OCI-M2 (cell line): Measurements from ENCODE around the gene ZSCAN5A.
"Not testable (repeated sequence)": the region's sequence is repeated elsewhere in the genome, so short reads cannot be mapped to it uniquely, and the experiment has no call there.

Source experiments
- DNase-seq: peaks from one replicate; lab custom pipeline; 2025; ENCODE audit not compliant: unreplicated experiment; lab: John Stamatoyannopoulos, UW

ZSCAN5A gene

GRCh38 chr19:56314381-56315076, at the start of gene ZSCAN5A:
Gene ZSCAN5A (minus strand): TSS chr19:56314839. CDS start chr19:56225046, 89,793 bp downstream.
- peak; percentile 93 for DNase-seq

DNA sequence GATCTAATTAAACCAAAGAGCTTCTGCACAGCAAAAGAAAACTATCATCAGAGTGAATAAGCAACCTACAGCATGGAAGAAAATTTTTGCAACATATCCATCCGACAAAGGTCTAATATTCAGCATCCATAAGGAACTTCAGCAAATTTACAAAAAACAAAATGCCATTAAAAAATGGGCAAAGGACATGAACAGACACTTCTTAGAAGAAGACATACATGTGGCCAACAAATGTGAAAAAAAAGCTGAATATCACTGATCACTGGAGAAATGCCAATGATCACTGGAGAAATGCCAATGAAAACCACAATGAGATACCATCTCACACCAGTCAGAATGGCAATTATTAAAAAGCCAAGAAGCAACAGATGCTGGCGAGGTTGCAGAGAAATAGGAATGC, 46.2 kb upstream of the ZSCAN5A start:
- DNase-seq = no peak

GRCh38 chr19:56356944-56357343, 42.3 kb upstream of the ZSCAN5A start:
- DNase-seq = no peak

DNA sequence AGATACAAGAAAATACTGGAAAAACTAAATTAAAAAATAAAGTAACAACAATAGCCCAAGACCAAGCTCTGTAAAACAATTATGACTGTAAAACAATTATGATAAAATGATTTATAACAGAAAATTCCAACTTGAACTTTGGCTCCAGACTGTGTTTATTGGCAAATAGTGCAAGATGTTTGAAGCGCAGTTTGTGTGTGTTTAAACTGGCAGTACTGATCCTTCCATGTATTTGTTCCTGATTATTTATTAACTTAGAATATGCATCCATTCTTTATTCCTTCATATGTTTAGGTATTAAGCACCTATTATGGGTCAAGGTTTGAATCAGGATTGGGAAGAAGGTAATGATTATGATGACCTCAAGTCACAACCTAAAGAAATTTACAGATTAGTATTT, 40.9 kb upstream of the ZSCAN5A start:
- no peak for DNase-seq

DNA sequence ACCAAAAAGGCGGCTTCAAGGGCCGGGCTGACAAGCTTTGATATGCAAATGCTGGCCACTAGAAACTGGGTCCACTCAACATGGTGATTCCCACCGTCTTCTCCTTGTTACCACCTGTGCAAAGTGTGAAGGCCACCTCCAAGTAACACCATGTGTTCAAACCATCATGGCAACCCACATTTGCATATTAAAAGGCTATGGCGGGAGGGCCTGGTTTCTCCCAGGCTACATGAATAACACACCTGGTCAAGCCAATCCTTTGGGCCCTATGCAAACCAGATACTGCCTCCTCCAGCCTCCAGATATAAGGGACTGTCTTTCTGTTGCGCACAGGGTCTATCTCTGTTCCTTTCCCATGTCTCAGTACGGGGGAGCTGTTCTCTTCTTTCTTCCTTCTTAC, 36.6 kb upstream of the ZSCAN5A start:
- DNase-seq = no peak

DNA sequence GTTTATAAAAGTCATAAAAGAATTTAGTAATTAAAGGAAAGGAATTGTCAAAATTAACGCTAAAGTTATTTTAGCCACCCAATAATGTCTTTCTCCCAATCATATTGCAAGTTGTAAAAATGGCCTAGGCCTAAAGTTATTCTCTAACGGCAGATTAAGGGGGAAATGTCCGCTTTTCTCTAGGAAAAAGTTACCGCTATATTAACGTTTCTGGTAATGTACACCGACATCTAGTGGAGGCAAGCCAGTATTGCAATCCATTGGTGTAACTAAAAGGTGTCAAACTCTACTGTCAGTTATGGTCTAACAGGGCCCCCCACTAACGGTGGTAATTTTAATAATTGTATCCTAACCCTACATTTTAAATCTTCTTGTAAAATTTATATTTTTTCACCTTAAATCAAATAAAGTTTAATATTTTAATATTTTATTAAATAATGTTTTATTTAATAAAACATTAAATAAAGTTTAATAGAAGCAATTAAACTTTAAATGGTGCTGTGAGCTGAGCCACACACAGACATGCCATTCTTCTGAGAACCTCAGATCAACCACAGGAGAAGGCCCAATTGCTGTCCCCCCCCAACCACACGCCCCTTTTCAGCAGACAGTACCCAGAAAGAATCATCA, 35.9 kb upstream of the ZSCAN5A start:
- no peak for DNase-seq

- DNase-seq = no peak
These were observed 33.7 kb upstream of the ZSCAN5A start for GRCh38 chr19:56348289-56348877.

DNA sequence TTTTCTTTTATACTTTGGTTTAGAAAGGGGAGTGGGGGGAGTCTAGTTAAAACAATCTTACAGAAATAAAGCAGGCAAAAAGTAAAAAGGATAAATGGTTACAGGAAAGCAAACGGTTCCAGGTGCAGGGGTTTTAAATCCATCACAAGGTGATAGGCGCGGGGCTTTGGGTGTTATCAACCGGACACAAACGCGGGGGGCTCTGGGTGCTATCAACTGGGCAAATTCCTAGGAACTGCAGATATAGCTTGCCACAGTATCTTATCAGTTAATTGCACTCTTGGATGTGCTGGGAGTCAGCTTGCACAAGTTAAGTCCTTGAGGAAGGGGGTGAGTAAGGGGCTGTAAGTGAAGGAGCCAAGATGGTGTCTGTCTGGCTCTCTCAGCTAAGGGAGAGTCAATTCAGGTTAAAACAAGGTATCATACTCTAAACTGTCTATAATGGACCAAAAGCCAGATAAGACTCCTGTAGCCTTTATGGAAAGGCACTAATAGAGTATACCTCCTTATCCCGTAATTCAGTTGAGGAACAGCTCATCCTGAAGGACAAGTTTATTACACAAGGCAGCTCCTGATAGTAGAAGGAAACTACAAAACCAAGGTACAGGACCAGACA, 32.6 kb upstream of the ZSCAN5A start:
- DNase-seq = no peak

- no peak for DNase-seq
These were observed 27.3 kb upstream of the ZSCAN5A start for GRCh38 chr19:56341948-56342347.

- DNase-seq = not testable (repeated sequence)
These were observed 24.4 kb upstream of the ZSCAN5A start for GRCh38 chr19:56339031-56339430.

GRCh38 chr19:56337077-56337476, 22.4 kb upstream of the ZSCAN5A start:
- not testable (repeated sequence) for DNase-seq

- not testable (repeated sequence) for DNase-seq
These were observed 20.7 kb upstream of the ZSCAN5A start for GRCh38 chr19:56335371-56335770.

DNA sequence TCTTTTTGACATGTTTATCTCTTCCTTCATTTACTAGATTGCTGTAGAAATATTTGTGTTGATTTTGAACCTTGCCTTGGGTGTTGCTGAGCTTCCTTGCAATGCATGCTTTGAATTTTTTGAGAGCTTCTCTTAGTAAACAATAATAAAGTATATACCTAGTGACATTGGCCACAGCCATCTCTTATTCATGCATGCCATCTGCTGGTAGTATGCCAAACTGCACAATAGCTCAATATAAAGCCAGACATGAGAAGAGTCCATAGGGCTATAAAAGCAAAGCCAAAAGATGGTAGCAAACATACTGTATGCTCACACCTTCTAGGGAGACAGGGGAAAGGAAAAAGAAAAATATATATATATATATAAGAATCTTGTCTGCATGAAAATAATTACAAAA, 18.9 kb upstream of the ZSCAN5A start:
- peak; percentile 50 for DNase-seq

DNA sequence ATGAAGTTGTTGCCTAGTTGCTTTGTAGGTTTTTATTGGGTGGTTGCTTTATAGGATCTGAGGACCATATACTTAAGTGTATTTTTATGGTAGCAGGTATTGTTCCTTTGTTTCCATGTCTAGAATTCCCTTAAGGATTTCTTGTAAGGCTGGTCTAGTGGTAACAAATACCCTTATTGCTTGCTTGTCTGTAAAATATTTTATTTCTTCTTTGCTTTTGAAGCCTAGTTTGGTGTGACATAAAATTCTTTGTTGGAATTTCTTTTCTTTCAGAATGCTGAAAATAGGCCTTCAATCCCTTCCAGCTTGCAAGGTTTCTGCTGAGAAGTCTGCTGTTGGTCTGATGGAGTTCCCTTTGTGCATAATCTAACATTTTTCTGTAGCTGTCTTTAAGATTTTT, 18.1 kb upstream of the ZSCAN5A start:
- DNase-seq = no peak

DNA sequence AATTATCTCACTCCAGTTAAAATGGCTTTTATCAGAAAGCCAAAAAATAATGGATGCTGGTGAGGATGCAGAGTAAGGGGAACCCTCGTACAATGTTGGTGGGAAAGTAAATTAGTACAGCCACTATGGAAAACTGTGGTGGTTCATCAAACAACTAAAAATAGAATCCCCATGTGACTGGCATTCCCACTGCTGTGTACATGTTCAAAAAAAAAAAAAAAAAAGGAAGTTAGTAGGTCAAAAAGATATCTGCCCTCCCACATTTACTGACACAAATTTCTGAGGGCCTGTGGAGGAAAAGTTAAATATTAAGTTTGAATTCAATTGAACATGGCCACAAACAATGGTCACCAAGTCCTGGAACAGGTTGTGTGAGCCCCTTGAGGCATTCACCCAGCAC, 9.8 kb upstream of the ZSCAN5A start:
- no peak for DNase-seq

- DNase-seq = peak; percentile 62
These were observed 7.4 kb upstream of the ZSCAN5A start for GRCh38 chr19:56321989-56322440.

GRCh38 chr19:56321254-56321988, 6.8 kb upstream of the ZSCAN5A start:
- no peak for DNase-seq

- DNase-seq = no peak
These were observed 5.4 kb upstream of the ZSCAN5A start for GRCh38 chr19:56319991-56320390.

DNA sequence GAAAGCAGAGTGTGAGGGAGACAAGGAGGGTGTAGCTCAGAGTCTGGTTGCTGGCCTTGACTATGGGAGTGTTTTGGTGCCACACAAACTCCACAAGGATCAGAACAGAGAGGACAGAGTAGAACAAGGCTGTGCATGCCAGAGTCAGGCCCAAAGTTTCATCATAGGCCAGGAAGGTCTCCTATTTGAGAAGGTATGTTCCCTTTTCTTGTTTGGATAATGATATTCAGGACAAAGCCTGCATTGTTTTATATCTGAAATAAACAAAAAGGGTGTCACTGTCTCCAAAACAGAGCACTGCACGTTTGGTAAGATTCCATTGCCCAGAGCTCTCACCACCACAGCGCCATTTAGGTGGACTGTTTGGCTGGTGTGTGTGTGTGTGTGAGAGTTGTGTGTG, 3.1 kb upstream of the ZSCAN5A start:
- no peak for DNase-seq

DNA sequence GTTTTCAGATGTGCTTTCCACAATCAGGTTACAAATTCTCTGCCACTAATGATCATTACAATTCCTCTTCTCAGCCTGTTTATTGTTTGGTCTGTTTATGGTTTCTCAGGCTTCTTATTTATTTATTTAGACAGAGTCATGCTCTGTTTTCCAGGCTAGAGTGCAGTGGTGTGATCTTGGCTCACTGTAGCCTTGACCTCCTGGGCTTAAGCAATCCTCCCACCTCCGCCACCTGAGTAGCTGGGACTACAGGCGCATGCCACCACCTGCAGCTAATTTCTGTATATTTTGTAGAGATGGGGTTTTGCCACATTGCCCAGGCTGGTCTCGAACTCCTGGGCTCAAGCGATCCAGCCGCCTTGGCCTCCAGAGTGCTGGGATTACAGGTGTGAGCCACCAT, 2.1 kb upstream of the ZSCAN5A start:
- DNase-seq = no peak
